Memory B cell (primary cell): ENCODE data around the gene ZNF385C.

Source experiments
- ATAC-seq: fragments of 150-1000 bp; cut with Tn5 transposase; 2 replicates; pipeline ENCODE4 v1.10.0; 2021; ENCODE audit warnings: low read depth, mild to moderate bottlenecking, moderate library complexity
- DNase-seq, 2 donors: peaks; one replicate each; pipeline ENCODE4 v3.0.0; 2022; ENCODE audit warnings: low spot score in 2 of 2
- H3K27ac Mint-ChIP-seq: one replicate; pipeline ENCODE4 v1.8.0; 2022; ENCODE audit warnings: mild to moderate bottlenecking, moderate library complexity, mixed read lengths
- H3K27me3 Mint-ChIP-seq: one replicate; pipeline ENCODE4 v1.8.0; 2022; ENCODE audit warnings: mixed read lengths
- H3K36me3 Mint-ChIP-seq: one replicate; pipeline ENCODE4 v1.8.0; 2022; ENCODE audit warnings: mild to moderate bottlenecking, mixed read lengths
- H3K4me1 Mint-ChIP-seq: one replicate; pipeline ENCODE4 v1.8.0; 2022; ENCODE audit warnings: mixed read lengths
- H3K4me3 Mint-ChIP-seq: one replicate; pipeline ENCODE4 v1.8.0; 2022; ENCODE audit warnings: mild to moderate bottlenecking, moderate library complexity, mixed read lengths
- H3K9me3 Mint-ChIP-seq: one replicate; pipeline ENCODE4 v1.8.0; 2022; ENCODE audit warnings: mixed read lengths

ZNF385C gene

GRCh38 chr17:42047343-42047742, 50.9 kb downstream of the ZNF385C start:
- no peak for ATAC-seq
- DNase-seq: no peak
- H3K36me3 Mint-ChIP-seq: no peaks in the 10 kb centered on the region
- H3K4me3 Mint-ChIP-seq: no peak overlapping the region
- H3K27me3 Mint-ChIP-seq: peaks cover 4% of the 10 kb centered on the region
- H3K27ac Mint-ChIP-seq: no peak overlapping the region
- H3K4me1 Mint-ChIP-seq: peaks cover 5% of the 10 kb centered on the region
- no peaks in the 10 kb centered on the region for H3K9me3 Mint-ChIP-seq

GRCh38 chr17:42045719-42046118, 52.6 kb downstream of the ZNF385C start:
- H3K27ac Mint-ChIP-seq: no peak overlapping the region
- no peaks in the 10 kb centered on the region for H3K36me3 Mint-ChIP-seq
- H3K4me1 Mint-ChIP-seq: peaks cover under 1% of the 10 kb centered on the region
- no peaks in the 10 kb centered on the region for H3K9me3 Mint-ChIP-seq
- H3K4me3 Mint-ChIP-seq: no peak overlapping the region
- DNase-seq: no peak
- no peak for ATAC-seq
- H3K27me3 Mint-ChIP-seq: no peaks in the 10 kb centered on the region

DNA sequence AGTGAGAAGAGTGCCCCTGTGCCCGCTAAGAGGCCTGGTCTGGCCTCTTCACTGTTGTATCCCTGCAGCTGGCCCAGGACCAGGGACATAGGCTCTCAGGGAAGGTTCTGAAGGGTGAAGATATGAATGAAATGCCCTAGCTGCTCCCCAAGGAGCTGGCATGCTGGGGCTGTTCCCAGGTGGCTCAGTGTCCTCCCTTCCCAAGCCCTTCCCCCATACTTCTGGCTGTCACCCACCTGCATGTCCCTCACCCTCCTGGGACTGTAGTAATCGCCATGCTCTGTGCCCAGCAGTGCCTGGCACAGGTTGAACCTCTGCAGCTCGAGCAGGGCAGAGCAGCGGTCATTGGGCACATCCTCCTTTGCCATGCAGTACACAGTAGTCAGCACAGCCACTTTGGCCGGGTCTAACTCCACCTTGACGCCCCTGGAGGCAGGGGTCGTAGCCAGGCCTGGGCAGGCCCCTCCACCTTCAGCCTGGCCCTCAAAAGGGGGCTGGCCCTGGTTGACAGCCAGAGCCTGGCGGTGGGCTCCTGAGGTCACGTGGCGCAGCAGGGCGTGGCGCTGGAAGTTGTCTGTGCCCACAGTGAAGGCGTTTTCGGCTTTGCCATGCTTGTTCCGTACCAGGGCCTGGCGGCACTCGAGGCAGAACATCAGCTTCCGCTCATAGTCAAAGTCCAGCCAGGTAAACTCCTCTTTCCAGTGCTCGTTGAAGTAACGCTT, 55.5 kb downstream of the ZNF385C start:
- no peaks in the 10 kb centered on the region for H3K36me3 Mint-ChIP-seq
- H3K4me3 Mint-ChIP-seq: no peak overlapping the region
- no peaks in the 10 kb centered on the region for H3K9me3 Mint-ChIP-seq
- no peaks in the 10 kb centered on the region for H3K27me3 Mint-ChIP-seq
- ATAC-seq (no peak), DNase-seq (no peak)
- no peak overlapping the region for H3K27ac Mint-ChIP-seq
- H3K4me1 Mint-ChIP-seq: no peaks in the 10 kb centered on the region

DNA sequence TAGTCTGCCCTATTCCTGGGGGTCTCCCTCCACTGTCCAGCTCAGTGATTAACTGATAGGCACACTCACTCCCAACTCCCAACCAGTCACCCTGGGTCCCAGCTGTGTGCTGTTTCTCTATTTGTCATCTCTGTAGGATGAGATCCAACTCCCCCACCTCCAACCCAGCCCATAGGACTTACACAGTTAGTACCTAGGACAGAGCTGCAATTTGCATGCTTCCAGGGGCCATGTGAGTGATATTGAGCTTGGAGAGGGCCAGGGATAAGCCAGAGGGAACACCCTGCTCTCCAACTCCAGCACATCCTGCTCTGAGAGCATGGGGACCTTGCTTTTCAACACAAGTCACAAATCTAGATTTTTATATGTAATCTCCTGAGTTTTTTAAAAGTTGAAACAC, 56.7 kb downstream of the ZNF385C start:
- Mint-ChIP-seq H3K4me1 (no peaks in the 10 kb centered on the region), H3K9me3 (no peaks in the 10 kb centered on the region), H3K27ac (no peak overlapping the region), H3K4me3 (no peak overlapping the region), H3K27me3 (peaks cover 2% of the 10 kb centered on the region), H3K36me3 (no peaks in the 10 kb centered on the region)
- ATAC-seq (no peak), DNase-seq (no peak)

- Mint-ChIP-seq H3K27me3 (peaks cover 2% of the 10 kb centered on the region), H3K36me3 (no peaks in the 10 kb centered on the region), H3K27ac (no peak overlapping the region), H3K4me3 (no peak overlapping the region), H3K9me3 (no peaks in the 10 kb centered on the region), H3K4me1 (no peaks in the 10 kb centered on the region)
- no peak for DNase-seq
- ATAC-seq: no peak
These were observed 57.5 kb downstream of the ZNF385C start for GRCh38 chr17:42040818-42041217.

GRCh38 chr17:42039794-42040763, 58.2 kb downstream of the ZNF385C start:
- Mint-ChIP-seq H3K4me1 (no peaks in the 10 kb centered on the region), H3K4me3 (no peak overlapping the region)

GRCh38 chr17:42038221-42038973, 59.9 kb downstream of the ZNF385C start:
- ATAC-seq: no peak
- H3K4me3 Mint-ChIP-seq: no peak overlapping the region
- H3K9me3 Mint-ChIP-seq: no peaks in the 10 kb centered on the region
- H3K4me1 Mint-ChIP-seq: no peaks in the 10 kb centered on the region
- no peak for DNase-seq
- no peak overlapping the region for H3K27ac Mint-ChIP-seq
- H3K36me3 Mint-ChIP-seq: no peaks in the 10 kb centered on the region
- H3K27me3 Mint-ChIP-seq: peaks cover 2% of the 10 kb centered on the region

More at GRCh38 chr17:42039794-42040763, 58.2 kb downstream of the ZNF385C start:
- no peaks in the 10 kb centered on the region for H3K36me3 Mint-ChIP-seq
- no peak for DNase-seq
- H3K27me3 Mint-ChIP-seq: peaks cover 2% of the 10 kb centered on the region
- no peak for ATAC-seq
- no peak overlapping the region for H3K27ac Mint-ChIP-seq
- H3K9me3 Mint-ChIP-seq: no peaks in the 10 kb centered on the region

- DNase-seq (no peak), ATAC-seq (no peak)
- peaks cover 2% of the 10 kb centered on the region for H3K27me3 Mint-ChIP-seq
- no peaks in the 10 kb centered on the region for H3K36me3 Mint-ChIP-seq
- no peak overlapping the region for H3K4me3 Mint-ChIP-seq
- no peaks in the 10 kb centered on the region for H3K9me3 Mint-ChIP-seq
- no peak overlapping the region for H3K27ac Mint-ChIP-seq
- no peaks in the 10 kb centered on the region for H3K4me1 Mint-ChIP-seq
These were observed 64.2 kb downstream of the ZNF385C start for GRCh38 chr17:42034059-42034458.

GRCh38 chr17:42031584-42031983, 66.7 kb downstream of the ZNF385C start:
- no peaks in the 10 kb centered on the region for H3K27me3 Mint-ChIP-seq
- no peaks in the 10 kb centered on the region for H3K9me3 Mint-ChIP-seq
- no peaks in the 10 kb centered on the region for H3K36me3 Mint-ChIP-seq
- DNase-seq: no peak
- no peak overlapping the region for H3K27ac Mint-ChIP-seq
- ATAC-seq: no peak
- no peaks in the 10 kb centered on the region for H3K4me1 Mint-ChIP-seq
- H3K4me3 Mint-ChIP-seq: no peak overlapping the region

DNA sequence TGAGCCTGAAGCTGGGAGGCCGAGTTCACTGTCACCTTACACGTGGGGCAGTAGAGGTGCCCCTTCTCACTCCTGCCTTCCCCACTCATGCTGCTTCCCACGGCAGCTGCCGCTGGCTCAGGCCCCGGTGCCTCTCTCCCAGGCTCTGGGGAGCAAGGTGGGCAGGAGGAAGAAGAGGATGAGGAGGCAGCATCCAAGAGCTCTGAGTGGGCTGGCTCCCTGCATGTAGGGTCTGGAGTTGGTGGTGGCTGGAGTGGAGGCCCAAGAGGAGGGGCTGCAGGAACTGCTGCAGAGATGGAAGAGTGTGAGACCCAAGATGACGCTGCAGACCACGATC, 69.5 kb downstream of the ZNF385C start:
- no peak overlapping the region for H3K4me3 Mint-ChIP-seq
- H3K27me3 Mint-ChIP-seq: no peaks in the 10 kb centered on the region
- H3K4me1 Mint-ChIP-seq: peaks cover 5% of the 10 kb centered on the region
- no peak overlapping the region for H3K27ac Mint-ChIP-seq
- H3K9me3 Mint-ChIP-seq: no peaks in the 10 kb centered on the region
- H3K36me3 Mint-ChIP-seq: peaks cover 3% of the 10 kb centered on the region
- no peak for ATAC-seq
- DNase-seq: no peak

- H3K36me3 Mint-ChIP-seq: peaks cover 3% of the 10 kb centered on the region
- H3K9me3 Mint-ChIP-seq: no peaks in the 10 kb centered on the region
- no peak overlapping the region for H3K4me3 Mint-ChIP-seq
- DNase-seq (no peak), ATAC-seq (no peak)
- H3K27me3 Mint-ChIP-seq: no peaks in the 10 kb centered on the region
- peaks cover 5% of the 10 kb centered on the region for H3K4me1 Mint-ChIP-seq
- no peak overlapping the region for H3K27ac Mint-ChIP-seq
These were observed 70.1 kb downstream of the ZNF385C start for GRCh38 chr17:42027961-42028790.

DNA sequence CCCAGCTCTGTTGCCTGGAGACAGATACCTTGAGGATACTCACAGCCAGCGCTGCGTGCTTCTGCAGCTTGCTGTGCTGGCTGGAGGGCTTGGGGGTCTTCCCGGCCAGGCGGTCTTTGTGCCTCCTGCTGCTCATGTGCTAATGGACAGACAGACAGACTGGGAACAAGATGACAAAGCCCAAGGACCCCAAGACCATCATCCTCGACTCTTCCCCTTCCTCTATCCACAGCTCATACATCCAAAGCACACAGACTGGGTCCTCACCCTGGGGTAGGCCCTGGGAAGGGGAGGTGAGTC, 70.7 kb downstream of the ZNF385C start:
- no peaks in the 10 kb centered on the region for H3K27me3 Mint-ChIP-seq
- no peak overlapping the region for H3K27ac Mint-ChIP-seq
- H3K4me3 Mint-ChIP-seq: no peak overlapping the region
- ATAC-seq (no peak), DNase-seq (no peak)
- H3K9me3 Mint-ChIP-seq: no peaks in the 10 kb centered on the region
- peaks cover 3% of the 10 kb centered on the region for H3K36me3 Mint-ChIP-seq
- H3K4me1 Mint-ChIP-seq: peaks cover 5% of the 10 kb centered on the region

DNA sequence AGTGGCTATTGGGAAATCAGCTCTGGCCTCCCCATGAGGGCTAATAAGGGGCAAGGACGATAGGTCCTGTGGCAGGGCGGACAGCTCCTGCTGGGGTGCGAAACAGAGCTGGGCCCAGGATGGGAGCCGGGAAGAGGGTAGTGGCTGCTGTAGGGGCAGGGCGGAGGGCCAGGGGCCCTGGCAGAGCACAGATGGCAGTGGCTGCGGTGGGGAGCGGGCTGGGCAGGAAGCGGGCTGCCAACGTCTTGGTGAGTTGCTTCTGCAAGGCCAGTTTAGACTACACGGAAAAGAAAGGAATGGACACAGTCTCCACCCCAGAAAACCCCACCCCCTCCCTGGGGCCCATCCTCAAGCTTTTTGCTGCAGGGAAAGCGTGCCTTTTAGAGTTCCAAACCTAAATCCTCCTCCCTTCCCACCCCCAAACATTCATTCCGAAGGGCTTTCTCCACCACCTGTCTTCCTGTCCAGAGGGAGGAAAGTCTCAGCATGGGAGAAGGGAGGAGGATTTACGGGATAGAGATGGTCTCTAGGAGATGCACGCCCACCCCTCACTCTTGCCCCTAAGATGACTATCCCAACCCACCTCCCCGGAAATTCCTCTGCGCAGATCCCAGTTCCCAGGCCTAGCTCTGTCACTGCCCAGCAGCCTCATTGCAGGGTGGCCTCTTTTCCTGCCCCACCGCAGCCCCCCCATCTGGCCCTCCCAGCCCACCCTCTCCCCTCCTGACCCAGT, 71.2 kb downstream of the ZNF385C start:
- no peaks in the 10 kb centered on the region for H3K27me3 Mint-ChIP-seq
- peaks cover 8% of the 10 kb centered on the region for H3K36me3 Mint-ChIP-seq
- DNase-seq (no peak), ATAC-seq (no peak)
- H3K27ac Mint-ChIP-seq: no peak overlapping the region
- H3K9me3 Mint-ChIP-seq: no peaks in the 10 kb centered on the region
- H3K4me3 Mint-ChIP-seq: no peak overlapping the region
- peaks cover 9% of the 10 kb centered on the region for H3K4me1 Mint-ChIP-seq
